WTC11 (cell line): ENCODE data around the gene ZNF493.

Experiments used
- CTCF ChIP-seq: fragments of 200-600 bp; IDR thresholded peaks from 2 replicates; pipeline ENCODE4 v1.8.0; 2022; ENCODE audit warnings: antibody characterized with exemption
- KAT7 ChIP-seq: sonication (generic); formaldehyde crosslinking; IDR thresholded peaks from 2 replicates; pipeline ENCODE4 v1.8.1; 2023; ENCODE audit warnings: missing genetic modification reagents, mild to moderate bottlenecking, borderline replicate concordance
- MAX ChIP-seq: sonication (generic); formaldehyde crosslinking; IDR thresholded peaks from 2 replicates; pipeline ENCODE4 v1.8.0; 2022; ENCODE audit warnings: mild to moderate bottlenecking, missing genetic modification reagents
- SP1 ChIP-seq: sonication (generic); formaldehyde crosslinking; conservative IDR thresholded peaks from 2 replicates; pipeline ENCODE4 v1.8.1; 2022; ENCODE audit warnings: missing genetic modification reagents
- USF2 ChIP-seq: sonication (generic); formaldehyde crosslinking; IDR thresholded peaks from 2 replicates; pipeline ENCODE4 v1.8.1; 2023; ENCODE audit warnings: mild to moderate bottlenecking, missing genetic modification reagents, moderate library complexity
- ZNF138 ChIP-seq: sonication (generic); formaldehyde crosslinking; conservative IDR thresholded peaks from 2 replicates; pipeline ENCODE4 v1.8.1; 2022; ENCODE audit warnings: mild to moderate bottlenecking, moderate library complexity, missing genetic modification reagents
- TF ChIP-seq, protein P1 (sequence below): sonication (generic); formaldehyde crosslinking; IDR thresholded peaks from 2 replicates; pipeline ENCODE4 v1.8.0; 2022; ENCODE audit warnings: mild to moderate bottlenecking, missing genetic modification reagents
- TF ChIP-seq, protein P2 (sequence below): sonication (generic); formaldehyde crosslinking; IDR thresholded peaks from 2 replicates; pipeline ENCODE4 v1.8.0; 2022; ENCODE audit warnings: mild to moderate bottlenecking, missing genetic modification reagents

DNA sequence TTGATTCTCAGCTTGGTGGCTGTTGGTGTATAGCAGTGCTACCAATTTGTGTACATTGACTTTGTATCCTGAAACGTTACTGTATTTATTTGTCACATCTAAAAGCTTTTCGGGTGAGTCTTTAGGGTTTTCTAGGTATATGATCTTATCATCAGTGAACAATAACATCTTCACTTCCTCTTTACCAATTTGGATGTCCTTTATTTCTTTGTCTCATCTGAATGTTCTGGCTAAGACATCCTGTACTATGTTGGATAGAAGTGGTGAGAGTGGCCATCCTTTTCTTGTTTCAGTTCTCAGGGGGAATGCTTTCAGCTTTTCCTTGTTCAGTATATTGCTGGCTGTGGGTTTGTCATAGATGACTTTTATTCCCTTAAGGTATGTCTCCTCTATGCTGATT lies 44.1 kb upstream of the ZNF493 start:
- TF ChIP-seq MAX (CRISPR knock-in tag) (no peak), USF2 (CRISPR knock-in tag) (no peak), CTCF (no peak), KAT7 (CRISPR knock-in tag) (no peak), SP1 (no peak), ZNF138 (no peak)
- TF ChIP-seq, protein P1, sequence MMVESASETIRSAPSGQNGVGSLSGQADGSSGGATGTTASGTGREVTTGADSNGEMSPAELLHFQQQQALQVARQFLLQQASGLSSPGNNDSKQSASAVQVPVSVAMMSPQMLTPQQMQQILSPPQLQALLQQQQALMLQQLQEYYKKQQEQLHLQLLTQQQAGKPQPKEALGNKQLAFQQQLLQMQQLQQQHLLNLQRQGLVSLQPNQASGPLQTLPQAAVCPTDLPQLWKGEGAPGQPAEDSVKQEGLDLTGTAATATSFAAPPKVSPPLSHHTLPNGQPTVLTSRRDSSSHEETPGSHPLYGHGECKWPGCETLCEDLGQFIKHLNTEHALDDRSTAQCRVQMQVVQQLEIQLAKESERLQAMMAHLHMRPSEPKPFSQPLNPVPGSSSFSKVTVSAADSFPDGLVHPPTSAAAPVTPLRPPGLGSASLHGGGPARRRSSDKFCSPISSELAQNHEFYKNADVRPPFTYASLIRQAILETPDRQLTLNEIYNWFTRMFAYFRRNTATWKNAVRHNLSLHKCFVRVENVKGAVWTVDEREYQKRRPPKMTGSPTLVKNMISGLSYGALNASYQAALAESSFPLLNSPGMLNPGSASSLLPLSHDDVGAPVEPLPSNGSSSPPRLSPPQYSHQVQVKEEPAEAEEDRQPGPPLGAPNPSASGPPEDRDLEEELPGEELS (CRISPR knock-in tag): no peak
- TF ChIP-seq, protein P2, sequence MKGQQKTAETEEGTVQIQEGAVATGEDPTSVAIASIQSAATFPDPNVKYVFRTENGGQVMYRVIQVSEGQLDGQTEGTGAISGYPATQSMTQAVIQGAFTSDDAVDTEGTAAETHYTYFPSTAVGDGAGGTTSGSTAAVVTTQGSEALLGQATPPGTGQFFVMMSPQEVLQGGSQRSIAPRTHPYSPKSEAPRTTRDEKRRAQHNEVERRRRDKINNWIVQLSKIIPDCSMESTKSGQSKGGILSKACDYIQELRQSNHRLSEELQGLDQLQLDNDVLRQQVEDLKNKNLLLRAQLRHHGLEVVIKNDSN (CRISPR knock-in tag): no peak
